NCI-H187 (cell line): Measurements from ENCODE around the gene FBXW7.

ENCODE experiments used
- DNase-seq, 2 experiments: peaks; one replicate each; lab custom pipeline; 2025; lab: John Stamatoyannopoulos, UW

Gene FBXW7

GRCh38 chr4:152471251-152471792 is 64.6 kb downstream of the FBXW7 start:
- DNase-seq, result no peak

- no peak for DNase-seq
Measured at GRCh38 chr4:152468408-152468807, 67.5 kb downstream of the FBXW7 start.

- no peak for DNase-seq
Measured at GRCh38 chr4:152467101-152467500, 68.8 kb downstream of the FBXW7 start.

GRCh38 chr4:152464030-152464823 is 71.7 kb downstream of the FBXW7 start:
- DNase-seq, result no peak

GRCh38 chr4:152463562-152463961 is 72.3 kb downstream of the FBXW7 start:
- DNase-seq, result no peak

GRCh38 chr4:152462695-152463094 is 73.2 kb downstream of the FBXW7 start:
- no peak for DNase-seq

- DNase-seq, result no peak
Measured at GRCh38 chr4:152462047-152462446, 73.8 kb downstream of the FBXW7 start.

GRCh38 chr4:152460488-152460887 is 75.4 kb downstream of the FBXW7 start:
- DNase-seq, result no peak

GRCh38 chr4:152459326-152459725 is 76.6 kb downstream of the FBXW7 start:
- no peak for DNase-seq

GRCh38 chr4:152458801-152459302 is 77.0 kb downstream of the FBXW7 start:
- no peak for DNase-seq

GRCh38 chr4:152456609-152457008 is 79.3 kb downstream of the FBXW7 start:
- no peak for DNase-seq

- DNase-seq, result no peak
Measured at GRCh38 chr4:152455311-152455710, 80.6 kb downstream of the FBXW7 start.

- DNase-seq, result no peak
Measured at GRCh38 chr4:152454398-152455011, 81.4 kb downstream of the FBXW7 start.

- DNase-seq, result no peak
Measured at GRCh38 chr4:152451496-152451895, 84.4 kb downstream of the FBXW7 start.

- DNase-seq, result no peak
Measured at GRCh38 chr4:152448854-152449253, 87.0 kb downstream of the FBXW7 start.

- DNase-seq, result no peak
Measured at GRCh38 chr4:152448038-152448707, 87.7 kb downstream of the FBXW7 start.

- DNase-seq, result no peak
Measured at GRCh38 chr4:152443859-152444258, 92.0 kb downstream of the FBXW7 start.

- no peak for DNase-seq
Measured at GRCh38 chr4:152437561-152437960, 98.3 kb downstream of the FBXW7 start.

- no peak for DNase-seq
Measured at GRCh38 chr4:152436384-152436783, 99.5 kb downstream of the FBXW7 start.

GRCh38 chr4:152434011-152434410 is 101.9 kb downstream of the FBXW7 start:
- no peak for DNase-seq

- DNase-seq, result no peak
Measured at GRCh38 chr4:152431784-152432183, 104.1 kb downstream of the FBXW7 start.

GRCh38 chr4:152431291-152431690 is 104.6 kb downstream of the FBXW7 start:
- no peak for DNase-seq

GRCh38 chr4:152430507-152430906 is 105.4 kb downstream of the FBXW7 start:
- no peak for DNase-seq
